ENCODE data around the gene SYCN. TPM values are rescaled to one million over a fixed set of nuclear protein-coding genes. Genes with fewer than 3 reads are reported as not detected.

SYCN gene
- polyA plus RNA-seq, 3 donors from 2014 or later: not detected

DNA sequence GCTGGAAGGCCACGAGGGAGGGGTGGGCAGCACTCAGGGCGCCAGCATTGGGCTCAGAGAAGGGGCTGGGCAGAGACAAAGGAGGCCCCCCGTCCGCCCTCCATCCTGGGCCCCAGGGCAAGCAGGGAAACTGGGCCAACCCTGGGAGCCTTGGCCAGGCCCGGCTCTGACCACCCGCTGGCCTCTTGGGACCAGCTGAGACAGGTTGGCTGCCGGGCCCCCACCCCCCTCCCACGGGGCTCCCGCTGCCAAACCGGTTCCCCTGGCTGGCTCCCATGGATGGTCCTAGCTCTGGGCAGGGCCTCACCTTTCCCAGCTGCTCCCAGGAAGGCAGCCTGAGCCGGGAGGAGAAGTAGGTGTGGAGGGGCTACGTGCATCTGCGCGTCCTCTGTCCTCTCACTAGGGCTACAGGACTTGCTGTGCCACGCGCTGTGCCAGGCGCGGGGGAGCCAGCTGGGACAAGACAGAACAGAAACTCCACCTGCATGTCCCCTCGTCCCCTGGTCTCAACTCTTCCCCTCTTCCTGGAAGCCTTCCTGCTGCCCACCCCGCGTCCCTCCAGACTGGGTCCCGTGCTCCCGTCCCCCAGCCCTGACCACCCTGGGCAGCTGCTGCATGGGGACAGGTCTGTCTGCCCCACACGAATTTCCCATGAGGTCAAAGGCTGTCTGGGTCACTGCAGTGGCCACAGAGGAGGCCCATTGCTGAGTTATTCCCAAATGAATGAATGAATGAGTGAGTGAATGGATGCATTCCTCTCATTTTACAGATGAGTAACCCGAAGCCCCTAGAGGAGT, 36.4 kb downstream of the SYCN start:
- no peaks in the 10 kb centered on the region for H3K9me3 Mint-ChIP-seq
- no peak overlapping the region for H3K27ac Mint-ChIP-seq

DNA sequence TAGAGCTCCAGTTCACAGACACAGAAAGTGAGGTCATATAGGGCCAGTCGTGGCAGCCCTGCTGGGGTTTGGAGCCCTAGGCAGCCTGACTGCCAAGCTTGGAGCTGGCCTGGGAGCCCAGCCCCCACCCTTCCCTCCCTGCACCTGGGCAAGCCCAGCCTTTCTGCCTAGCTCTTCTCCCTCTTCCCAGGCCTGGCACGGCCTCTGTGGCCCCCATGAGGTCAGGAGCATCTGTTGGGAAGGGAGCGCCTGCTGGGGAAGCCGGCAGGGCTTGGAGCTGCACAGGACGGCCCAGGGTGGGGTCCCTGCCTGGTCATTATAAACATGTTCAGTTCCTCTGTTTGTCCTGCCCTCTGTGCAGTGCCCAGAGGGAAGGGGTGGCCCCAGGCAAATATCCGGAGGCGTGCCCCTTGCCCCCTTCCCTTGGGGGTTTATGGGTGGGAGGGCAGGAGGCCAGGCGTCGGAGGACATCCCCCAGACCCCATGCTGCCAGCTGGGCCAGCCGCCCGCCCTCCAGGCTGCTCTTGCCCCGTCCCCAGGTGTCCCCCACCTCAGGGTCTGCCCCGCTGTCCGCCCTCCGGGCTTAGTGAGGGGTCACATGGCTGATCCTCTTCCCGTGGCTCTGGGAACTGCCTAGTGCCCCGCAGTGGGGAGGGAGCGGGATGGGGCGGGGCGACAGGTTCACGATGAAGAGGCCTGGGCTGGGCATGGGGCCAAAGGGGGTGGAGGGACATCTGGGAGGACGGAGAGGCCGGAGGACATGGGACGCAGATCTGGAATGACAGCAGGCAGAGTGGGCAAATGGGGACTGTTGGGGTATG, 37.3 kb downstream of the SYCN start:
- H3K27ac Mint-ChIP-seq: no peak overlapping the region
- peaks cover 10 to 15% of the 10 kb centered on the region in 2 donors for H3K4me1 Mint-ChIP-seq

More for the DNA sequence above, 36.4 kb downstream of the SYCN start:
- Mint-ChIP-seq H3K36me3 (peaks cover 0 to 4% (median 0%) of the 10 kb centered on the region in 3 donors), H3K27me3 (ENCODE audit: low read depth in 3 of 3) (peaks cover 0 to 2% (median 0%) of the 10 kb centered on the region in 3 donors), H3K4me1 (peaks cover 7 to 9% of the 10 kb centered on the region in 2 donors), H3K4me3 (no peak overlapping the region)
- no peak for DNase-seq

DNA sequence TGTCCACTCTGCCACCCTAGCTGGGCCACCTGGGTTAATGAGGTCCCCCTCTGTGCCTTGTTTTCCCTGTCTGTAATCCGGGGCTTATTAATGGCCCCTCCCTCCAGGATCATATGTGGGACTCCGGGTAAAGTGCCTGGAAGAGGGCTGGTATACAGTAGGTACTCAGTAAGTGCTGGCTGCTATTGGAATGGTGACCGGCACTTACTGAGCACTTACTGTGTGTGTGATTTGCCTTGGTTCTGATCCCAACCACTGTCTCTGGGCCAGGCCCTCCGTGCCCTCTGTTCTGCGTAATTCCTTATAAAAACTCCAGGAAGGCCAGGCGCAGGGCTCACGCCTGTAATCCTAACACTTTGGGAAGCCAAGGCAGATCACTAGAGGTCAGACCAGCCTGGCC, 38.2 kb downstream of the SYCN start:
- H3K4me1 Mint-ChIP-seq: peaks cover 15 to 16% of the 10 kb centered on the region in 2 donors

More for the DNA sequence above, 37.3 kb downstream of the SYCN start:
- peaks cover 0 to 2% (median 0%) of the 10 kb centered on the region in 3 donors for H3K27me3 Mint-ChIP-seq (ENCODE audit: low read depth in 3 of 3)
- H3K9me3 Mint-ChIP-seq: no peaks in the 10 kb centered on the region
- no peak for DNase-seq
- peaks cover 0 to 4% (median 0%) of the 10 kb centered on the region in 3 donors for H3K36me3 Mint-ChIP-seq
- no peak overlapping the region for H3K4me3 Mint-ChIP-seq

DNA sequence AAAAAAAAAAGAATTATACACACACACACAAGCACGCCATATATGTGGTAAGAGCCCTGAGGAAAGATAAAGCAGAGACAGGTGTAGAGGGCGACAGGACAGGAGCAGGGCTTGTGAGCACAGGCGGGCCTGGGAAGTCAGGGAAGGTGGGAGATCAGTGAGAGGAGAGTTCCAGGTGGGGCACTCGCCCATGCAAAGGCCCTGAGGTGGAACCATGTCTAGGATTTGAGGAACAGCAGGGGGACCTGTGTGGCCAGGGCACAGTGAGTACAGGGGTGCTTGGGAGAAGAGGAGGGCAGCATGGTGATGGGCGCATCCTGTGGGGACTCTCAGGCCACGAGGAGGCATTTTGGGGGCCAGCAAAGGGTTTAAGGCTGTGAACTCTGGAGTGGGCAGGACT, 39.8 kb downstream of the SYCN start:
- DNase-seq: no peak
- Mint-ChIP-seq H3K9me3 (no peaks in the 10 kb centered on the region), H3K36me3 (peaks cover 0 to 4% (median 0%) of the 10 kb centered on the region in 3 donors), H3K4me3 (no peak overlapping the region), H3K27ac (no peak overlapping the region), H3K27me3 (ENCODE audit: low read depth in 3 of 3) (peaks cover 0 to 2% (median 2%) of the 10 kb centered on the region in 3 donors), H3K4me1 (peaks cover 24 to 25% of the 10 kb centered on the region in 2 donors)

More for the DNA sequence above, 38.2 kb downstream of the SYCN start:
- Mint-ChIP-seq H3K4me3 (no peak overlapping the region), H3K27ac (no peak overlapping the region), H3K36me3 (peaks cover 0 to 4% (median 0%) of the 10 kb centered on the region in 3 donors), H3K27me3 (ENCODE audit: low read depth in 3 of 3) (peaks cover 0 to 2% (median 0%) of the 10 kb centered on the region in 3 donors), H3K9me3 (no peaks in the 10 kb centered on the region)
- no peak for DNase-seq

DNA sequence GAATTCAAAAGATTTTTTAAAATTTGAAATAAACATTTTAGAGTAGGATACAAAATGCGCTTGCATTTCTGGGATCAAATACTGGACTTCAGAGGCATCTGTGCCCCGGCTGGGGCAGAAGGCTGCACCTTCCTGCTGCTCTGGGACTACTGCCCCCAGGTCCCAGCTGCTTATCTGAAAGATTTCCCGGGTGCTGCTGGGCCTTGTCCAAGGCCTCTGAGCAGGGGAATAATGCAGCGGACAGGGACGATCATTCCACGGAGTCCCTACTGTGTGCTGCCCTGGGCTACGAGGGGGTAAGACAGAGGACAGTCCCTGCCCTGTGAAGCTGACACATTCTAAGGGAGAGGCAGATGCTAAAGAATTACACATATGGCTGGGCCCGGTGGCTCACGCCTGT, 40.4 kb downstream of the SYCN start:
- H3K27me3 Mint-ChIP-seq (ENCODE audit: low read depth in 3 of 3): peaks cover 0 to 2% (median 2%) of the 10 kb centered on the region in 3 donors
- H3K4me3 Mint-ChIP-seq: no peak overlapping the region
- no peaks in the 10 kb centered on the region for H3K36me3 Mint-ChIP-seq
- peaks cover 25 to 28% of the 10 kb centered on the region in 2 donors for H3K4me1 Mint-ChIP-seq
- no peak for DNase-seq
- H3K9me3 Mint-ChIP-seq: no peaks in the 10 kb centered on the region
- no peak overlapping the region for H3K27ac Mint-ChIP-seq

DNA sequence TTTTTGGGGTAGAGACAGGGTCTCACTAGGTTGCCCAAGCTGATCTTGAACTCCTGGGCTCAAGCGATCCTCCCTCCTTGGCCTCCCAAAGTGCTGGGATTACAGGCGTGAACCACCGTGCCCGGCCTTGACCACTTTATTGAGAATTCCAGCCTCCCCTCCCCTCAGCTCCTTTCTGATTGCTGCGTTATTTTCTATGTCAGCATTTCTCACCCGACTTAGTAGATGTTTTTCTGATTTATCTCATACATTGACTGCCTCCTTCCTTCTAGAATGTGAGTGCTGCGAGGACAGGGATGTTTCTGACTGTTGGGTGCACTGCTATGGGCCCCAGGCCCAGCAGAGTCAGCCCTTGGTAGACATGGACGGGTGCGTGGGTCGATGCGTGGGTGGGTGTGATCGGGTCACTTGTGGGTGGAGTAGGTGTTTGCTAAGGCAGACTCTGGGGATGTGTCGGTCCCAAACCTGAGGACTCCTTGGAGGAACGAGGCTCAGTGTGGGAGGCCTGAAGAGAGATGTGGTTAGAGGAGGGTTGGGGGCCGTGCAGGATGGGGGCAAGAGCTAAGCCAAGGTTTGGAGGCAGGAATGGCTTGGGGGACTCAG, 41.5 kb downstream of the SYCN start:
- peak overlapping the region in 4 of 6 donors; percentile 31 to 80 (median 72) for H3K27ac Mint-ChIP-seq

DNA sequence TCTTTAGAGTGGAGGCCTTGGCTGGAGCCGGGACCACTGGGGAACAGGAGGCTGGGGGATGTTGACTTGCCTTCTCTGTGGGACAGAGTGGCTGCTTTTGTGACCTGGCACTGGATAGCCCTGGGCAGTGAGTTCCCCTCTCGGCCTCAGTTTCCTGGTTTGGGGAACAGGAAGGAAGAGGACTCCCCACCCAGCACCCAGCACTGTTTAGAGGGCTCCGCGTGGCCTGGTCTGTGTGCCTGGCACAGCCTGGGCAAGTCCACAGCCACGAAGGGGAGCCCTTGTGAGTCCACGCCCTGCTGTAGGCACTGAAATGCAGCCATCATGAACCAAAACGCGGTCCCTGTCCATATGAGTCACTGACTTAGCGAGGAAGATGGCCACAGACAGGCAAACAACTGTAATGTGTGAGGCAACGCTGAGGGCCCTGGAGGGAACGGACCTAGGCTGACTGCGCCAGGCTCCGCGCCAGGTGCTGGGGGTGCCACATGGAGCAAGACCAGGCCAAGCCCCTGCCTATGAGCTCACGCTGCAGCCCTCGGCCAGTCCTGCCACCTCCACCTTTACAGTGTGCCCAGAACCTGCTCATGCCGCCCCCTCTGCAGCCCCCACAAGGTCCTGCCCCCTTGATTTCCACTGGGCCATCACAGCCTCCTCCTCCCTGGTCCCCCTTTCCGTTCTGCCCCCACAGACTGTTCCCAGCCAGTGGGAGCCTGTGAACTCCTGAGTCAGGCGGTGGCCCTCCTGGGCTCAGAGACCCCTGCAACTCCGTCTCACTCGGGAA, 43.0 kb downstream of the SYCN start:
- H3K4me3 Mint-ChIP-seq: no peak overlapping the region
- peaks cover 2 to 8% (median 2%) of the 10 kb centered on the region in 3 donors for H3K27me3 Mint-ChIP-seq (ENCODE audit: low read depth in 3 of 3)
- H3K9me3 Mint-ChIP-seq: no peaks in the 10 kb centered on the region
- peak overlapping the region in 3 of 6 donors; percentile 43 to 73 (median 56) for H3K27ac Mint-ChIP-seq
- no peak for DNase-seq
- H3K4me1 Mint-ChIP-seq: peaks cover 40 to 46% of the 10 kb centered on the region in 2 donors
- no peaks in the 10 kb centered on the region for H3K36me3 Mint-ChIP-seq

More for the DNA sequence above, 41.5 kb downstream of the SYCN start:
- H3K4me3 Mint-ChIP-seq: peak overlapping the region in 2 of 5 donors; percentile 42 to 49
- DNase-seq: no peak
- H3K4me1 Mint-ChIP-seq: peaks cover 31 to 36% of the 10 kb centered on the region in 2 donors
- peaks cover 0 to 7% (median 2%) of the 10 kb centered on the region in 3 donors for H3K27me3 Mint-ChIP-seq (ENCODE audit: low read depth in 3 of 3)
- no peaks in the 10 kb centered on the region for H3K9me3 Mint-ChIP-seq
- no peaks in the 10 kb centered on the region for H3K36me3 Mint-ChIP-seq

DNA sequence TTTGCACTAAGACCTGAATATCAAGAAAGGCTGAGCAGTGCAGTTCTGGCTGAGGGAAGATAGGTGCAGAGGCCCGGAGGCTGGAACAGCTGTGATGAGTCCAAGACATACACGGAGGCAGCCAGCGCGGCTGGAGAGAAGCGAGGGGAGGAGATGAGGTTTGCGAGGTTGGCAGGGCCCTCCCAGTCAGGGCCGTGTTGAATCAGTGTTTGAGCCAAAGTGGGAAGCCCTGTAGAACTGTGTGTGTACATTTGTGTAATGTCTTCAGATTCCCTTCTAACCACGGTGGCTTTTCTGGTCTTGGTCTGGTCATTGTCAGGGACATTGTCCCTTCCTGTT, 43.6 kb downstream of the SYCN start:
- peaks cover 2 to 8% (median 2%) of the 10 kb centered on the region in 3 donors for H3K27me3 Mint-ChIP-seq (ENCODE audit: low read depth in 3 of 3)
- peak overlapping the region in 3 of 6 donors; percentile 43 to 73 (median 56) for H3K27ac Mint-ChIP-seq
- no peak for DNase-seq
- no peaks in the 10 kb centered on the region for H3K9me3 Mint-ChIP-seq
- H3K4me3 Mint-ChIP-seq: peak overlapping the region in 1 of 5 donors; percentile 14
- no peaks in the 10 kb centered on the region for H3K36me3 Mint-ChIP-seq
- peaks cover 40 to 50% of the 10 kb centered on the region in 2 donors for H3K4me1 Mint-ChIP-seq

DNA sequence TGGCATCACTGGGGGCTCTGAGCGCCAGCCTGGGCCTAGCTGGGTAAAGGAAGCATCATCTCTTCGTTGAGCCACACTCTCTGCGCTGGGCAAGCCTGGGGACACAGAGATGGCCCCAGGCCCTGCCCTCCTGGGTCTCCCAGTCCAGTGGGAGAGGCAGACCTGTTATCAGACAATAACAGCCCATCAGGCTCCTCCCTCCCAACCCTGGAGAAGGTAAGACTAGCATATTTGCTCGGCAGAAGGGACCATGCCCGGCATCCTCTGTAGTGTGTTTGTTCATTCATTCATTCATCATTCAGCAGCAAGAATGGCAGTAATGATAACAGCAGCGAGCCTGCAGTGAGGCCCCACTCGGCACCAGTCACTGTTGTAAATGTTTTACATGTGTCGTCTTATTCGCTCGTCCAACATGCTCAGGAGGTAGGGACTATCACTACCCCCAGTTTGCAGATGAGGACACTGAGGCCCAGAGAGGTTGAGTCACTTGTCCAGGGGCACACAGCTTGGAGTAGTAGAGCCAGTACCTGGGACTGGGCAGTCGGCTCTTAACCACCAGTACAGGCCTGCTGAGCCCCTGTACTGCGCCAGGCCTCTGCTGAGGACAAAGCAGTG, 45.3 kb downstream of the SYCN start:
- no peak for DNase-seq
- Mint-ChIP-seq H3K36me3 (no peaks in the 10 kb centered on the region), H3K9me3 (no peaks in the 10 kb centered on the region), H3K4me3 (no peak overlapping the region), H3K27ac (peak overlapping the region in 1 of 6 donors; percentile 64), H3K27me3 (ENCODE audit: low read depth in 3 of 3) (peaks cover 2 to 8% (median 2%) of the 10 kb centered on the region in 3 donors), H3K4me1 (peaks cover 48 to 56% of the 10 kb centered on the region in 2 donors)

DNA sequence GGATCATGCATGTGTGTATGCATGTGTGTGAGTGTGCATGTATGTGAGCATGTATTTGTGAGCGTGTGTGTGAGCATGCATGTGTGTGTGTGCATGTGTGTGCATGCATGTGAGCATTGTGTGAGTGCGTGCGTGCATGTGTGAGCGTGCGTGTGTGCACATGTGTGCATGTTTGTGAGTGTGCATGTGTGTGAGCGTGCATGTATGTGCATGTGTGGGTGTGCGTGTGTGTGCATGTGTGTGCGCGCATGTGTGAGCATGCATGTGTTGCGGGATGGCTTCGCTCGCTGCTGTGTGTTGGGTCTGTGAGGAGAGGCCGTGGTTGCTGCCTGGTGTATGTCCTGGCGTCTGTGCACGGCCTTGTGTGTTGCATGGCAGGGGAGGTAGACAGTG, 46.1 kb downstream of the SYCN start:
- Mint-ChIP-seq H3K36me3 (no peaks in the 10 kb centered on the region), H3K27ac (peak overlapping the region in 3 of 6 donors; percentile 40 to 72 (median 49)), H3K4me1 (peaks cover 42 to 52% of the 10 kb centered on the region in 2 donors), H3K4me3 (no peak overlapping the region), H3K27me3 (ENCODE audit: low read depth in 3 of 3) (peaks cover 2 to 8% (median 2%) of the 10 kb centered on the region in 3 donors), H3K9me3 (no peaks in the 10 kb centered on the region)
- no peak for DNase-seq

DNA sequence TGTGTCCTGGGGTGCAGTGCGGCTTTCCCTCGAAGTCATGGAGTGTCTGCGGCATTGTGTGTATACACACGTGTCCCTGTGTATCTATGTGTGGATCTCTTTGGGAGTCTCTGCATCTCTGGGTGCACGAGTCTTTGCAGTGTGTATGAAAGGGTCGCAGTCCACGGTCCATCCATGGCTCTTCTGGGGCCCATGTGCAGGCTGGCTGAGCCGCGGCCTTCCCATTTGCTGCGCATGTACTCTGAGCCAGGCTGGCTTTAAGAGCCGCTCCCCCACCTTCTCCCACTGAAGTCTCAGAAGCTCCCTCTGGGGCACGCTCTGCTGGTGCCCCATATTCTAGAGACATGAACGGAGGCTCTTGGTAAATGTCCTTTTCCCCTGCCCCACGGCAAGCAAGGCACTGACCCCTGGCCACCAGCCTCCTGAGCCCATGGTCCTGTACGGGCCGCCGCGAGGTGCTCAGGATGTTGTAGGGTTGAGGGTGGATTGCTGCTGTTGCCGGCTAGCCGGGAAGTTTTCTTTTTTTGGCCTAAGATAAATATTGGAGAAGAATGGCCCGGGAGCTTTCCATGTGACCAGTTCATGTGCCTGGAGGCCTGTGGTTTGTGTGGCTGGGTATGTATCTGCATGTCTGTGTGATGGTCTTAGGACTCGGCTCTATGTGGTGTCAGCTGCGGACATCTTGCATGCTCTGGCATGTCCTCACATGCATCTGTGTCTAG, 46.6 kb downstream of the SYCN start:
- peak overlapping the region in 2 of 6 donors; percentile 40 to 61 for H3K27ac Mint-ChIP-seq

More for the DNA sequence above, 46.6 kb downstream of the SYCN start:
- Mint-ChIP-seq H3K4me1 (peaks cover 36 to 47% of the 10 kb centered on the region in 2 donors), H3K9me3 (no peaks in the 10 kb centered on the region), H3K27me3 (ENCODE audit: low read depth in 3 of 3) (peaks cover 2 to 8% (median 2%) of the 10 kb centered on the region in 3 donors), H3K4me3 (peak overlapping the region in 3 of 5 donors; percentile 15 to 41 (median 23)), H3K36me3 (no peaks in the 10 kb centered on the region)
- DNase-seq: no peak

Measured in immature natural killer cell (primary cell).